K562 (cell line): ENCODE measurements around the gene PPHLN1. TPM values are rescaled to one million over a fixed set of nuclear protein-coding genes. Genes with fewer than 3 reads are reported as not detected.

Experiments
- ATAC-seq: fragments of 200-7000 bp; cut with Tn5 transposase; 3 replicates; pipeline ENCODE4 v1.9.1; 2020; ENCODE audit warnings: moderate library complexity
- BruUV-seq: library from RNA; stranded (reverse); fragments of 400-500 nt; replicated peaks from 2 replicates; lab custom pipeline; 2021; lab: Mats Ljungman, UMichigan
- CTCF ChIA-PET: fragments of 300-600 bp; formaldehyde crosslinking; extraction: SDS; loops from one replicate; lab custom pipeline; 2021; ENCODE audit warnings: low intra/inter-chr PET ratio; lab: Yijun Ruan, JAX
- POLR2A ChIA-PET: fragments of 300-600, 350-650 bp; sonication (Branson Sonifier 250); formaldehyde crosslinking; extraction: SDS; loops from one replicate; lab custom pipeline; 2021; ENCODE audit warnings: antibody characterized with exemption, inconsistent platforms; lab: Yijun Ruan, JAX
- DNase-seq, 4 experiments: peaks; one replicate each; pipeline versions ENCODE4 v3.0.0 to v3.0.0-alpha.2; 2011 to 2018; ENCODE audit warnings: low spot score in 3 of 4, mixed read lengths in 3 of 4; ENCODE audit errors: extremely low read depth in 1 of 4
- FAIRE-seq: peaks from 2 replicates; lab custom pipeline; 2011; peaks lifted over from hg19 to GRCh38; lab: Jason Lieb, UNC
- H2AFZ ChIP-seq: 2 replicates; pipeline ENCODE4 v1.6.0; 2011; ENCODE audit warnings: low read depth, low read length, control low read depth, inconsistent platforms
- H3K27ac ChIP-seq: fragments of 200-600 bp; 3 replicates; pipeline ENCODE4 v1.8.0; 2011; ENCODE audit warnings: low read depth, mild to moderate bottlenecking, control low read depth, inconsistent platforms, low read length, moderate library complexity, mixed read lengths; ENCODE audit errors: extremely low read depth
- H3K27me3 ChIP-seq, 2 experiments: fragments of 300-600 bp in 1 of 2; 2 replicates in 1 of 2; 3 replicates in 1 of 2; pipeline versions ENCODE4 v1.6.0 to v1.8.0; 2011; ENCODE audit warnings: inconsistent platforms in 2 of 2, low read length in 2 of 2, mild to moderate bottlenecking in 1 of 2, mixed read lengths in 1 of 2, moderate library complexity in 1 of 2; ENCODE audit not compliant: control insufficient read depth in 2 of 2, insufficient read depth in 2 of 2
- H3K36me3 ChIP-seq: fragments of 300-600 bp; 3 replicates; pipeline ENCODE4 v1.8.0; 2011; ENCODE audit warnings: mild to moderate bottlenecking, low read length, inconsistent platforms; ENCODE audit not compliant: control insufficient read depth, insufficient read depth
- H3K4me1 ChIP-seq, 2 experiments: fragments of 200-600 bp in 1 of 2; replicated peaks in 1 of 2; 2 replicates in 1 of 2; 3 replicates in 1 of 2; pipeline versions ENCODE4 v1.5.1 to v1.8.0; 2011; ENCODE audit warnings: inconsistent platforms in 2 of 2, low read length in 2 of 2, mild to moderate bottlenecking in 1 of 2, mixed read lengths in 1 of 2, moderate library complexity in 1 of 2; ENCODE audit not compliant: control insufficient read depth in 2 of 2, insufficient read depth in 2 of 2
- H3K4me2 ChIP-seq: 2 replicates; pipeline ENCODE4 v1.6.1; 2011; ENCODE audit warnings: low read length, control low read depth, inconsistent platforms, mixed read lengths; ENCODE audit not compliant: insufficient read depth
- H3K4me3 ChIP-seq: fragments of 200-600 bp; sonication (generic), shearing (Covaris generic); 2 replicates; pipeline ENCODE4 v1.5.1; 2016; ENCODE audit warnings: control low read depth, inconsistent platforms
- H3K79me2 ChIP-seq: fragments of 200-600 bp; 3 replicates; pipeline ENCODE4 v1.8.0; 2011; ENCODE audit warnings: low read length, inconsistent platforms; ENCODE audit not compliant: control insufficient read depth, insufficient read depth
- H3K9ac ChIP-seq, 2 experiments: 2 replicates each; pipeline versions ENCODE4 v1.6.0 to v1.6.1; 2011; ENCODE audit warnings: low read depth in 2 of 2, low read length in 2 of 2, control low read depth in 1 of 2, inconsistent platforms in 1 of 2, mild to moderate bottlenecking in 1 of 2, mixed read lengths in 1 of 2; ENCODE audit not compliant: insufficient read depth in 1 of 2
- H3K9me1 ChIP-seq: one replicate; pipeline ENCODE4 v1.6.0; 2011; ENCODE audit warnings: inconsistent platforms, mild to moderate bottlenecking, low read length, moderate library complexity; ENCODE audit not compliant: control insufficient read depth, insufficient read depth
- H3K9me3 ChIP-seq: replicated peaks from 2 replicates; pipeline ENCODE4 v1.5.1; 2011; ENCODE audit warnings: low read depth, low read length, inconsistent platforms; ENCODE audit not compliant: control insufficient read depth, insufficient read depth
- H4K20me1 ChIP-seq: replicated peaks from 2 replicates; pipeline ENCODE4 v1.6.1; 2011; ENCODE audit warnings: low read length, inconsistent platforms, mixed read lengths; ENCODE audit not compliant: control insufficient read depth, insufficient read depth
- BCOR ChIP-seq: fragments of 450-650 bp; IDR thresholded peaks from 2 replicates; pipeline ENCODE4 v1.6.1; 2016
- BRD9 ChIP-seq: fragments of 450-650 bp; IDR thresholded peaks from 2 replicates; pipeline ENCODE4 v1.6.1; 2018; ENCODE audit warnings: low read depth; ENCODE audit not compliant: partially characterized antibody
- E4F1 ChIP-seq: fragments of 250-450 bp; sonication (Bioruptor Pico); IDR thresholded peaks from 2 replicates; pipeline ENCODE4 v1.5.0; 2021; ENCODE audit warnings: mild to moderate bottlenecking, borderline replicate concordance
- GATA2 ChIP-seq: sonication (generic); formaldehyde crosslinking; IDR thresholded peaks from 2 replicates; pipeline ENCODE4 v1.4.0; 2020; ENCODE audit warnings: mild to moderate bottlenecking, missing genetic modification reagents
- HDAC8 ChIP-seq: fragments of 450-650 bp; IDR thresholded peaks from 2 replicates; pipeline ENCODE4 v1.6.1; 2016; ENCODE audit warnings: mild to moderate bottlenecking, missing genetic modification characterization, moderate library complexity, missing compliant biosample characterization
- ID3 ChIP-seq, 2 experiments: fragments of 250-450 bp in 1 of 2; fragments of 450-650 bp in 1 of 2; sonication (Bioruptor Pico) in 1 of 2; IDR thresholded peaks; 2 replicates each; pipeline versions ENCODE4 v1.6.1 to v1.8.0; 2016 to 2021; ENCODE audit warnings: mild to moderate bottlenecking in 2 of 2, moderate library complexity in 2 of 2, missing compliant biosample characterization in 1 of 2, missing genetic modification characterization in 1 of 2
- NCOA4 ChIP-seq: fragments of 450-650 bp; IDR thresholded peaks from 2 replicates; pipeline ENCODE4 v1.6.1; 2018; ENCODE audit warnings: mild to moderate bottlenecking; ENCODE audit not compliant: partially characterized antibody
- PKNOX1 ChIP-seq: fragments of 450-650 bp; IDR thresholded peaks from 2 replicates; pipeline ENCODE4 v1.6.1; 2016
- SIN3A ChIP-seq, 2 experiments: fragments of 150-350 bp in 1 of 2; IDR thresholded peaks; 2 replicates each; pipeline ENCODE4 v1.6.1; 2011 to 2016; ENCODE audit warnings: borderline replicate concordance in 2 of 2, low read depth in 2 of 2, low read length in 2 of 2, mild to moderate bottlenecking in 2 of 2, moderate library complexity in 2 of 2; ENCODE audit not compliant: control insufficient read depth in 1 of 2
- SMARCA5 ChIP-seq: fragments of 450-650 bp; IDR thresholded peaks from 2 replicates; pipeline ENCODE4 v1.6.1; 2016
- SPI1 ChIP-seq: IDR thresholded peaks from 2 replicates; pipeline ENCODE4 v1.6.1; 2011; ENCODE audit warnings: low read depth, low read length, control low read depth, borderline replicate concordance
- TEAD1 ChIP-seq, 2 experiments: fragments of 450-650 bp in 1 of 2; sonication (generic) in 1 of 2; formaldehyde crosslinking; IDR thresholded peaks; 2 replicates each; pipeline versions ENCODE4 v1.4.0 to v1.8.0; 2020 to 2022; ENCODE audit warnings: mild to moderate bottlenecking in 2 of 2, missing genetic modification reagents in 1 of 2
- ZFP36 ChIP-seq: fragments of 150-350 bp; IDR thresholded peaks from 2 replicates; pipeline ENCODE4 v1.6.1; 2018; ENCODE audit warnings: low read length, low read depth; ENCODE audit not compliant: partially characterized antibody
- ZNF431 ChIP-seq: sonication (generic); formaldehyde crosslinking; IDR thresholded peaks from 2 replicates; pipeline ENCODE4 v1.8.0; 2022; ENCODE audit warnings: mild to moderate bottlenecking, missing genetic modification reagents
- ZNF584 ChIP-seq: fragments of 200-800 bp; sonication (Bioruptor generic); IDR thresholded peaks from 2 replicates; pipeline ENCODE4 v1.6.1; 2016; ENCODE audit warnings: low read depth, mild to moderate bottlenecking, missing genetic modification characterization, missing compliant biosample characterization
- WGBS: fragments of 100-300 bp; shearing (Covaris generic); methylation state at CpG from one replicate; pipeline ENCODE4 v1.1.6; 2016; ENCODE audit warnings: low coverage, mixed read lengths; ENCODE audit not compliant: insufficient coverage; ENCODE audit errors: missing lambda C conversion rate; 5-methylcytosine and 5-hydroxymethylcytosine counted together
- in situ Hi-C: fragments of 300-500 bp; cut with MboI; formaldehyde crosslinking; loops from 4 replicates; pipeline ENCODE4 v1.15.0; 2018; ENCODE audit warnings: inconsistent platforms, mixed read lengths
- intact Hi-C: fragments of 100-400 bp; cut with micrococcal nuclease; formaldehyde crosslinking; loops from 2 replicates; pipeline ENCODE4 v1.14.2; 2022
- polyA plus RNA-seq, 8 experiments: library from polyadenylated mRNA; depleted of rRNA in 4 of 8; stranded (reverse) in 5 of 8; unstranded in 3 of 8; fragments of >200 nt; fragmentation: Nextera tagmentation in 2 of 8; fragmentation: Illumina TruSeq in 1 of 8; extraction: Ambion mirVana in 2 of 8; extraction: Trizol in 1 of 8; gene quantifications; 2 replicates each; pipeline versions ENCODE4 v1.2.1 to v1.2.3, GENCODE V29; 2011 to 2014; ENCODE audit warnings: inconsistent platforms in 1 of 8, missing spikeins in 1 of 8
- total RNA-seq, 7 experiments: library from RNA; depleted of rRNA in 6 of 7; stranded (reverse); fragments of >200 nt in 6 of 7; fragmentation: Illumina TruSeq in 2 of 7; extraction: Trizol in 2 of 7; gene quantifications; 2 replicates each; pipeline versions ENCODE4 v1.2.1 to v1.2.3, GENCODE V29; 2011 to 2021; ENCODE audit warnings: low replicate concordance in 1 of 7

Gene PPHLN1
- total and polyA plus RNA-seq, 9 of the 15 experiments (the other 6 are each of a cell fraction or from before 2014, with no cell fraction given), result 66.3 to 112 (median 93.6) TPM

GRCh38 chr12:42469355-42470175 lies 143.6 kb downstream of the PPHLN1 start:
- Histone ChIP-seq H2AFZ (peak overlapping the region; percentile 78), H4K20me1 (no peaks in the 10 kb centered on the region), H3K4me1 (peaks cover 0 to 11% of the 10 kb centered on the region in 2 experiments; a peak in 3 of 5 replicates), H3K79me2 (no peaks in the 10 kb centered on the region), H3K36me3 (no peaks in the 10 kb centered on the region), H3K9me1 (no peaks in the 10 kb centered on the region), H3K27ac (no peak overlapping the region), H3K4me2 (0 out of 2 replicates have a peak overlapping the region, but pooled peaks have one; percentile 19), H3K9me3 (no peaks in the 10 kb centered on the region), H3K27me3 (no peaks in the 10 kb centered on the region), H3K4me3 (no peak overlapping the region), H3K9ac (no peak overlapping the region)
- intact Hi-C loops, result loop anchor here (10.0 kb wide), 1 partner anchor 1525 kb away; no protein-coding TSS in a partner anchor
- BruUV-seq, result no TSS peak
- peak; percentile 51 for ATAC-seq
- no peak for TF ChIP-seq E4F1 (CRISPR knock-in tag)
- TF ChIP-seq HDAC8 (tag), result no peak
- peak; percentile 54 for TF ChIP-seq ZFP36
- TF ChIP-seq SPI1, result 0 out of 2 replicates have a peak, but pooled peaks have one; percentile 40
- no peak for TF ChIP-seq PKNOX1
- TF ChIP-seq BCOR, result peak; percentile 74; the same call in 1 of the 2 replicates
- TF ChIP-seq GATA2 (CRISPR knock-in tag), result no peak
- TF ChIP-seq ZNF431, result no peak
- TF ChIP-seq BRD9, result peak; percentile 42
- 0 out of 2 replicates have a peak, but pooled peaks have one; percentile 32 for TF ChIP-seq SMARCA5
- TF ChIP-seq ID3 (CRISPR knock-in tag; IDR thresholded peaks at IDR 0.05), result no peak
- no peak for TF ChIP-seq ID3 (tag; IDR thresholded peaks at IDR 0.05)
- no peak for TF ChIP-seq TEAD1 (CRISPR knock-in tag; IDR thresholded peaks at IDR 0.05)
- TF ChIP-seq SIN3A (IDR thresholded peaks at IDR 0.05; ENCODE audit: borderline replicate concordance in 2 of 2, control insufficient read depth in 1 of 2, low read depth in 2 of 2, low read length in 2 of 2), result no peak
- TF ChIP-seq NCOA4, result no peak
- no peak for TF ChIP-seq ZNF584 (CRISPR knock-in tag)
- no peak for FAIRE-seq
- in situ Hi-C loops, result no loop called here
- DNase-seq, result no peak
- ChIA-PET POLR2A (interaction anchor here (1.0 kb wide), 1 partner anchor 26 kb away, joined by 5 read pairs; no protein-coding TSS in a partner anchor), CTCF (no interaction called here)
- 43% methylated on average over 6 of the region's 7 CpGs for WGBS
